Raji (cell line): ENCODE results near the gene CCRL2.

ENCODE experiments used
- POLR2A ChIP-seq: IDR thresholded peaks from 2 replicates; pipeline ENCODE4 v1.6.1; 2011; ENCODE audit warnings: low read depth, low read length, control low read depth; ENCODE audit not compliant: insufficient read depth

The CCRL2 gene

DNA sequence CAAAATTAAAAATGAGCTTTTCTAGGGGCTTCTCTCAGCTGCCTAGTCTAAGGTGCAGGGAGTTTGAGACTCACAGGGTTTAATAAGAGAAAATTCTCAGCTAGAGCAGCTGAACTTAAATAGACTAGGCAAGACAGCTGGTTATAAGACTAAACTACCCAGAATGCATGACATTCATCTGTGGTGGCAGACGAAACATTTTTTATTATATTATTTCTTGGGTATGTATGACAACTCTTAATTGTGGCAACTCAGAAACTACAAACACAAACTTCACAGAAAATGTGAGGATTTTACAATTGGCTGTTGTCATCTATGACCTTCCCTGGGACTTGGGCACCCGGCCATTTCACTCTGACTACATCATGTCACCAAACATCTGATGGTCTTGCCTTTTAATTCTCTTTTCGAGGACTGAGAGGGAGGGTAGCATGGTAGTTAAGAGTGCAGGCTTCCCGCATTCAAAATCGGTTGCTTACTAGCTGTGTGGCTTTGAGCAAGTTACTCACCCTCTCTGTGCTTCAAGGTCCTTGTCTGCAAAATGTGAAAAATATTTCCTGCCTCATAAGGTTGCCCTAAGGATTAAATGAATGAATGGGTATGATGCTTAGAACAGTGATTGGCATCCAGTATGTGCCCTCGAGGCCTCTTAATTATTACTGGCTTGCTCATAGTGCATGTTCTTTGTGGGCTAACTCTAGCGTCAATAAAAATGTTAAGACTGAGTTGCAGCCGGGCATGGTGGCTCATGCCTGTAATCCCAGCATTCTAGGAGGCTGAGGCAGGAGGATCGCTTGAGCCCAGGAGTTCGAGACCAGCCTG, 35.3 kb upstream of the CCRL2 start:
- no peak for TF ChIP-seq POLR2A

DNA sequence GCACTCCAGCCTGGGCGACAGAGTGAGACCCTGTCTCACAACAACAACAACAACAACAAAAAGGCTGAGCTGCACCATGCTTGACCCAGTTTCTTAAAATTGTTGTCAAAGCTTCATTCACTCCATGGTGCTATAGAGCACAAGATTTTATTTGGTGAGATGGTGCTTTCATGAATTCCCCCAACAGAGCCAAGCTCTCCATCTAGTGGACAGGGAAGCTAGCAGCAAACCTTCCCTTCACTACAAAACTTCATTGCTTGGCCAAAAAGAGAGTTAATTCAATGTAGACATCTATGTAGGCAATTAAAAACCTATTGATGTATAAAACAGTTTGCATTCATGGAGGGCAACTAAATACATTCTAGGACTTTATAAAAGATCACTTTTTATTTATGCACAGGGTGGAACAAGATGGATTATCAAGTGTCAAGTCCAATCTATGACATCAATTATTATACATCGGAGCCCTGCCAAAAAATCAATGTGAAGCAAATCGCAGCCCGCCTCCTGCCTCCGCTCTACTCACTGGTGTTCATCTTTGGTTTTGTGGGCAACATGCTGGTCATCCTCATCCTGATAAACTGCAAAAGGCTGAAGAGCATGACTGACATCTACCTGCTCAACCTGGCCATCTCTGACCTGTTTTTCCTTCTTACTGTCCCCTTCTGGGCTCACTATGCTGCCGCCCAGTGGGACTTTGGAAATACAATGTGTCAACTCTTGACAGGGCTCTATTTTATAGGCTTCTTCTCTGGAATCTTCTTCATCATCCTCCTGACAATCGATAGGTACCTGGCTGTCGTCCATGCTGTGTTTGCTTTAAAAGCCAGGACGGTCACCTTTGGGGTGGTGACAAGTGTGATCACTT, 34.3 kb upstream of the CCRL2 start:
- no peak for TF ChIP-seq POLR2A

DNA sequence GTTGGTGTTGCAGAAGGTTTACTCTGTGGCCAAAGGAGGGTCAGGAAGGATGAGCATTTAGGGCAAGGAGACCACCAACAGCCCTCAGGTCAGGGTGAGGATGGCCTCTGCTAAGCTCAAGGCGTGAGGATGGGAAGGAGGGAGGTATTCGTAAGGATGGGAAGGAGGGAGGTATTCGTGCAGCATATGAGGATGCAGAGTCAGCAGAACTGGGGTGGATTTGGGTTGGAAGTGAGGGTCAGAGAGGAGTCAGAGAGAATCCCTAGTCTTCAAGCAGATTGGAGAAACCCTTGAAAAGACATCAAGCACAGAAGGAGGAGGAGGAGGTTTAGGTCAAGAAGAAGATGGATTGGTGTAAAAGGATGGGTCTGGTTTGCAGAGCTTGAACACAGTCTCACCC, 32.3 kb upstream of the CCRL2 start:
- TF ChIP-seq POLR2A = no peak

DNA sequence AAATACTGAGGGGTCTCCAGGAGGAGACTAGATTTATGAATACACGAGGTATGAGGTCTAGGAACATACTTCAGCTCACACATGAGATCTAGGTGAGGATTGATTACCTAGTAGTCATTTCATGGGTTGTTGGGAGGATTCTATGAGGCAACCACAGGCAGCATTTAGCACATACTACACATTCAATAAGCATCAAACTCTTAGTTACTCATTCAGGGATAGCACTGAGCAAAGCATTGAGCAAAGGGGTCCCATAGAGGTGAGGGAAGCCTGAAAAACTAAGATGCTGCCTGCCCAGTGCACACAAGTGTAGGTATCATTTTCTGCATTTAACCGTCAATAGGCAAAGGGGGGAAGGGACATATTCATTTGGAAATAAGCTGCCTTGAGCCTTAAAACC, 31.8 kb upstream of the CCRL2 start:
- TF ChIP-seq POLR2A = no peak

DNA sequence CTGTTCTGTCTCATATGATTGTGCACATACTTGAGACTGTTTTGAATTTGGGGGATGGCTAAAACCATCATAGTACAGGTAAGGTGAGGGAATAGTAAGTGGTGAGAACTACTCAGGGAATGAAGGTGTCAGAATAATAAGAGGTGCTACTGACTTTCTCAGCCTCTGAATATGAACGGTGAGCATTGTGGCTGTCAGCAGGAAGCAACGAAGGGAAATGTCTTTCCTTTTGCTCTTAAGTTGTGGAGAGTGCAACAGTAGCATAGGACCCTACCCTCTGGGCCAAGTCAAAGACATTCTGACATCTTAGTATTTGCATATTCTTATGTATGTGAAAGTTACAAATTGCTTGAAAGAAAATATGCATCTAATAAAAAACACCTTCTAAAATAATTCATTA, 31.2 kb upstream of the CCRL2 start:
- TF ChIP-seq POLR2A = no peak

DNA sequence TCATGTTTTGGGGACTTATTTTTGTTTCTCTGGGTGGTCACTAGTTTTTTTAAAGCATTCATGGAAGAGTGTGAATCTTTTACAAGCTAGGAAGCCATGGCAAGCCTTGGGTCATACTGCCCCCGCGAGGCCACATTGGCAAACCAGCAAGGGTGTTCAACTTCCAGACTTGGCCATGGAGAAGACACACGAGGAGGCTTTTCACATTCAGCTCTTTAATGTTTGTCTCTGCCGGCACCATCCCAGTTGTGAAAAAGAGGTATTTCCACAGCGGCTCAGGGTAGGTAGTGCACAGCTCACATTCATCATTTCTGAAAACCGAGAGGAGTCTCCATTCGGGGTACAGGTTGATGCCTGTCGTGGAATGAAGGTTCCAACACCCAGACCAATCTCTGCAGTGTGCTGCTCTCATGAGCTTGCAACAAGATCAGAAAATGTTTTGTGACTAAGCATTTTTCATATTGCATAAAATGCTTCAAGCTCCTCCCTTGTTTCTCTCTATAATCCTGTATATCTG, 28.6 kb upstream of the CCRL2 start:
- TF ChIP-seq POLR2A = no peak

DNA sequence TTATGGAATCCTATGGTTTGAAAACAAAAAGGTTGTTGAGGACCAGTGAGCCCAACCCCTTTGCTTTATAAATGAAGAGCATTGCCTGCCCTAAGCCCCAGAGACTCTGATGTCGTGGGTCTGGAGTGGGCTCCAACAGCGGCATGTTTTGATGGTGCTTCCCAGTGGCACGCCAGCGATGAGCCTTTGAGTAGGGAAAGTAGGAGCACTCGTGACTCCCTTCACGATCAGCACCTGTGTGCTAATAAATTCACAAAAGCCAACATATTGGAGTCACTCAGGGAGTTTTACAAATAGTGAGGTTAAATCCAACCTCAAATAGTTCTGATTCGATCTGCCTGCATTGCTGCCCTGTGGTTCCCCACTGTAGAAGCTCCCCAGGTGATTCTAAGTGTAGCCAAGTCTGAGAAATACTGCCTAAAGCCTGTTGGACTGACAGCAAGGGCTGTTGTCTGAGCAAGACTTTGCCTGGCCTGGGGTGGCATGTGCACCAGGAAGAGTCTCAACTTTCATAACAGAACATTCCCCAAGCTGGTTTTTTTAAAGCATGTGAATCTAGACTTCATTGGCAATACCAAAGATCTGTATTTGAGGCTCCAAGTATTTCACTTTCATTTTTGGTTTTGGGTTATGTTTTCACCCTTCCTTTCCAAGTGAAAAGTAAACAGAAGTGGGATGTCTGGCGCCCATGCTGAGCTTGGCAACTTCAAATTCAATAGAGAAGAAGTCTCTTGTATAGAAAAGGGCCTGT, 26.4 kb upstream of the CCRL2 start:
- TF ChIP-seq POLR2A = no peak

DNA sequence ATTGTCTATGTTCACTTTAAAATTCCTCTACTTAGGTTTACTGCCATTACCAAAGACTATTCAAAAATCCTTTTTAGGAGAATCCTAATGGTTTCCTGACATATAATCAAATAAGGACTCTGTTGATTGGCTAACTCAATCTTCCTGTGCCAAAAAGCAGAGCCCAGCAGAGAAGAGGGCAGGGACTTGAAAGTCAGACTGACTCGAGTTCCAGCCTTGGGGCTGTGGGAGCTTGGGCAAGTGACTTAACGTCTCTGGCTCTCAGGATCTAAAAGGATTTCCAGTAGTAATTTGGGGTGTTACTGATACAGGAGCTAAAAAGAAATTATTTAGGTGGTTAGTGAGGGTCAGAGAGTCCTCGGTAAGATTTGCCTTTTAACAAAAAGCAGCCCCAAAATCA, 25.4 kb upstream of the CCRL2 start:
- no peak for TF ChIP-seq POLR2A

DNA sequence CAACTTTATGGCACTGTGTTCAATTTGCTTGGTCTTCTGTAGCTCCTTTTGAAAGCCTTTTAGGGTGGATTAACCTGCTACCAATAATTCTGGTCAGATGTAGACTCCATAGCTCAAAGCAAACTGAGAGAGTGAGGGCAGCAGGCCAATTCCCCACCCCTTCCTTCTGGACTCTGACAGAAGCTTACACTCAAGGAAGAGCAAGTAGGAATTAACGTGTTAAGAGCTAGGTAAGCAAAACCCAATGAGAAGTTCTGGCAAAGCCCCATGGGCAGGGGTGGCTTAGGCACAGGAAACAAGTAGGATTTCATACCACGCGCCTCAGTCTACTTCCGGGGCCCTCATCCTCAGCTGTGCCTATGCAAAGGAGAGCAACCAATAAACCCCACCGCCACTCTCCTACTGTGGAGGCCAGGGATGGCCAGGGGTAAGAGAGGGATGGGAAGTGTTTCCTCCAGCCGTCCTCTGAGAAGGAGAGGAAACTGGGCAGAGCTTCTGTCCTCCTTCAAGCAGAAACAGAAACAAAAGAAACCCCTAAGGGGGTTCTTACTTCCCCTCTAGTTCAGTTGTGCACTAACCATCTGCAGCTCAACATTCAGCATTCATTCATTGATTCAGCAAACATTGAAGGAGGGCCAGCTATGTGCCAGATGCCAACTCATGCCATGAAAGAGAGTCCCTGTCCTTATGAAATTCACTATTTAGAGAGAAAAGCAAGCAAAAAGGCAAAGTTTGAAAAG, 23.7 kb upstream of the CCRL2 start:
- no peak for TF ChIP-seq POLR2A

DNA sequence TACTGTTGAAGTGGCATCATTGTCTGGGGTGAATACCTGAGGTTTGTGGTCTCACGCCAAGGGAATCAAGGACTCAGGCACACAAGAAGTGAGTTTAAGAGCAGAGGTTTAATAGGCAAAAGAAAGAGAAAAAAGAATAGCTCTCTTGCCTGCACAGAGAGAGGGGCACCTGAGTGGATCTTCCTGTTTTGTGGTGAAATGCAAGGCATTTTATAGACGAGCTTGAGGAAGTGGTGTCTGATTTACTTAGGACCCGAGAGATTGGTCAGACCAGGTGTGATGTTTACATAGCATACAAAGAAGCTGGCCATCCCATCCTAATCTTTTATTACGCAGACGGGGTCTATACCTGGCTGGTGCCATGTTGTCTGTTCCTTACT, 23.1 kb upstream of the CCRL2 start:
- no peak for TF ChIP-seq POLR2A

DNA sequence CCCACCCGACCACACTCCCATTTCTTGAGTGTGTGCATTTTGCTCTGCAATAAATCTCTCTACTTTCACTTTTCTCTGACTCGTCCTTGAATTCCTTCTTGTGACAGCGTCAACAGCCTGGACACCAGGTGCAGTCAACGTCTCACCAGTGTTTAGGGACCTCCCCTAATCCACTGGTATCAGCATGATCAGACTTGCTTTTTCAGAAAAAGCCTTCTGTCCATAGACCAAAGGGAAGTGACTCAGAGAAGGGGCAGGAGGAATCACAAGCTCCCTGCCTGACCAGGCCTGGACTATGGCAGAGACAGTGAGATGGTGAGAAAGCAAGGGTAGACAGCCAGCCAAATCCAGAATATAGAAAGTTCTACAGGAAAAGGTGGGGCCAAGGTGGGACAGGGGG, 20.9 kb upstream of the CCRL2 start:
- no peak for TF ChIP-seq POLR2A

DNA sequence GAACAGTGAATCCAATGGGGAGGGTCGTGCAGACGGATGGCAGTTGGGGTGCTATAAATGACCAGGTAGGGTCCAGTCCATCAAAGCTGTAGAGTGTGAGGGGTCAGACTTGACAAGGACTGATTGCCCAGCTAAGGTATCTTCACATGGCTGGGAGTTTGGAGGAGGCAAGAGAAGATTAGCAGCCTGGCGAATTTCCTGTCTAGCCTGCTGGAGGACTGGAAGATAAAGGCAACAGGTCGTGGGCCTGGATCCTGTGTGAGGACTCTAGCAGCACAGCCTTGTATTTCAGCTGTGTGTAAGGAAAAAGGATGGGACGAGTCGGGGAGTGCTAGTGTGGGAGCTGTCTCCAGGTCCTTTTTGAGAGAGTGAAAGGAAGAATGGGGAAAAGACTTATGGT, 17.8 kb upstream of the CCRL2 start:
- TF ChIP-seq POLR2A = no peak

DNA sequence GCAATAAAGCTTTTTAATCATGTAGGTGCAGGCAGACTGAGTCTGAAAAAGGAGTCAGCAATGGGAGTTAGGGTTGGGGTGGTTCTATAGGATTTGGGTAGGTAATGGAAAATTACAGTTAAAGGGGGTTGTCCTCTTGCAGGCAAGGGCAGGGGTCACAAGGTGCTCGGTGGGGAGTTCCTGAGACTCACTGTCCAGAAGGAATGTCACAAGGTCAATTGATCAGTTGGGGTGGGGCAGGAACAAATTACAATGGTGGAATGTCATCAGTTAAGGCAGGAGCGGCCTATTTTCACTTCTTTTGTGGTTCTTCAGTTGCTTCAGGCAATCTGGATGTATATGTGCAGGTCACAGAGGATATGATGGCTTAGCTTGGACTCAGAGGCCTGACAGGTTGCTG, 14.0 kb upstream of the CCRL2 start:
- TF ChIP-seq POLR2A = no peak

DNA sequence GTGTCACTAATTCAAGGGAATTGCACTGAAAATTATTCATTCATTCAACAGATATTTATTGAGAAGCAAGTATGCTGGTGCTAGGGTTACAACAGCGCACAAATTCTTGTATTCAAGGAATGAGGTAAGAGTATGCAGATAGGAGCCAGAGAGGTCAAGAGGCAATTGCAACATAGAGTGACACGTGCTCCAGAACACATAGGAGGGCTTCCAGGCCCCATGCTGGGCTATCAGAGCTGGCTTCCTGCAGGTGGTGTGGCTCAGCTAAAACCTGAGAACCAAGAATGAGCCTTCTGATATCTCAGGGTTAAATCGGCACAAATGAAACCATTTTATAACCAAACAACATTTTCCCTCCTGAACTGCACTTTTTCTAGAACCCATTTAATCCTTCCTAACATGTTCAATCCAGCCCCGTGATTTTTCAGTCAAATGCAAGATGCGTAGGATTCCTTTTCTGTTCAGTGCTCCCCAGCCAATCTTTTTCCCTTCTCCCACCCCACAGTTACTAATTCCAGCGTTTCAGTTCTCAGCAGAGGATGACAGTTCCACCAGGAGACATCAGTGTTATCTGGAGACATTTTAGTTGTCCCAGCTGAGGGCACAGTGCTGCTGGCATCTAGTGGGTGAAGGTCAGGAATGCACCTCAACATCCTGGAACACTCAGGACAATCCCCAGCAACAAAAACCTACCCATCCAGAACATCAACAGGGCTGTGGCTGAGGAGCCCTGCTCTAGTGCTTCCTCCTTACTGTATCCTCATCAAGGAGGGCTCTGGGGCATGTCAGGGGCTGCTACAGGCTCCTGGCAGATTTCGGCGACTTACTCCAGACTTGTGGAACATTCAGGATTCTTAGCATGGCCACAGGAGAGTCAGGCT, 13.3 kb upstream of the CCRL2 start:
- TF ChIP-seq POLR2A = no peak
